Measurements from ENCODE around the gene CACNA1H.
A peak's percentile ranks its signal among the peaks of the same experiment; 100 is the strongest.

Gene CACNA1H

DNA sequence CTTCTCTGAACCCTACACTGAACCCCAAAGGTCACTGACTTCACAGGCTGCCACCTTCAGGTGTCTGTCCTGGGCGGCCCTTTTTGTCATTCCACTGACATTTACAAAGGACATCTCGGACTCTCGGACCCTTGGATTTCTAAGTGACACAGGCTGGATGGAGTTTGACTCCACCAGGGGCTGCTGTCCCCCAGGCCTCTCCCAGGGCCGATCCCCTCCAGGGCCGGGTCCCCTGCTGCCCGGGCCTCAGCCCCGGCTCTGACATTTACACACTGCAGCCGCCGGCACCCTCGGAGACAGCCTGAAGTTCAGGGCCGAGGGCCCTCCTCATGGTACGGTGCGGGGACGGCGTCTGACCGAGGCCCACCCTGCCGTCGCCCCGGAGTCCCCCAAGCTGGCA, 24.1 kb downstream of the CACNA1H start:
- H3K79me2 ChIP-seq = peaks cover 19% of the 10 kb centered on the region
- H3K4me3 ChIP-seq (ENCODE audit: low read depth, low read length) = no peak overlapping the region
- peaks cover 14% of the 10 kb centered on the region for H3K4me1 ChIP-seq
- H2AFZ ChIP-seq = no peak overlapping the region
- H3K36me3 ChIP-seq (ENCODE audit: control insufficient read depth, insufficient read depth, low read length) = no peaks in the 10 kb centered on the region
- H3K27me3 ChIP-seq (ENCODE audit: control insufficient read depth, insufficient read depth, low read length) = no peaks in the 10 kb centered on the region
- TF ChIP-seq, protein P1, sequence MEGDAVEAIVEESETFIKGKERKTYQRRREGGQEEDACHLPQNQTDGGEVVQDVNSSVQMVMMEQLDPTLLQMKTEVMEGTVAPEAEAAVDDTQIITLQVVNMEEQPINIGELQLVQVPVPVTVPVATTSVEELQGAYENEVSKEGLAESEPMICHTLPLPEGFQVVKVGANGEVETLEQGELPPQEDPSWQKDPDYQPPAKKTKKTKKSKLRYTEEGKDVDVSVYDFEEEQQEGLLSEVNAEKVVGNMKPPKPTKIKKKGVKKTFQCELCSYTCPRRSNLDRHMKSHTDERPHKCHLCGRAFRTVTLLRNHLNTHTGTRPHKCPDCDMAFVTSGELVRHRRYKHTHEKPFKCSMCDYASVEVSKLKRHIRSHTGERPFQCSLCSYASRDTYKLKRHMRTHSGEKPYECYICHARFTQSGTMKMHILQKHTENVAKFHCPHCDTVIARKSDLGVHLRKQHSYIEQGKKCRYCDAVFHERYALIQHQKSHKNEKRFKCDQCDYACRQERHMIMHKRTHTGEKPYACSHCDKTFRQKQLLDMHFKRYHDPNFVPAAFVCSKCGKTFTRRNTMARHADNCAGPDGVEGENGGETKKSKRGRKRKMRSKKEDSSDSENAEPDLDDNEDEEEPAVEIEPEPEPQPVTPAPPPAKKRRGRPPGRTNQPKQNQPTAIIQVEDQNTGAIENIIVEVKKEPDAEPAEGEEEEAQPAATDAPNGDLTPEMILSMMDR (IDR thresholded peaks at IDR 0.05) = no peak
- H3K27ac ChIP-seq = no peak overlapping the region
- no peaks in the 10 kb centered on the region for H3K9me3 ChIP-seq (ENCODE audit: control insufficient read depth, low read length)
- H3K9ac ChIP-seq = no peak overlapping the region
- H3K4me2 ChIP-seq (ENCODE audit: low read length) = no peak overlapping the region

DNA sequence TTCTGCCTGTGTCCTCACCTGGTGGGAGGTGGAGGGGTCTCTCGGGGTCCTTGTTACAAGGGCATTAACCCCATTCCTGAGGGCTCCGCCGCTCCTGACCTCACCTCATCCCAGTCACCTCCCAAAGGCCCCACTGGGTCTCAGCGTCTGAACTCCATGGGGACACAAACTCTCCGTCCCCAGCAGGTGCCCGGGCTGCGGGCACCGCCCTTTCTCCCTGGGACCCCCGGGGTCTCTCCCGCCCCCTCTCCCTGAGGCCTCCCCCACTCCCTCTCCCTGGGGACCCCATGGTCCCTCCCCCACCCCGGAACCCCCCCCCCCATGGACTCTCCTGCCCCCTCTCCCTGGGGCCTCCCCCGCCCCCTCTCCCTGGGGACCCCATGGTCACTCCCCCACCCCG, 24.8 kb downstream of the CACNA1H start:
- H3K9ac ChIP-seq = no peak overlapping the region
- H3K4me1 ChIP-seq = peaks cover 18% of the 10 kb centered on the region
- no peak overlapping the region for H2AFZ ChIP-seq
- H3K4me2 ChIP-seq (ENCODE audit: low read length) = no peak overlapping the region
- H3K36me3 ChIP-seq (ENCODE audit: control insufficient read depth, insufficient read depth, low read length) = no peaks in the 10 kb centered on the region
- TF ChIP-seq, protein P1 (IDR thresholded peaks at IDR 0.05) = no peak
- no peak overlapping the region for H3K4me3 ChIP-seq (ENCODE audit: low read depth, low read length)
- H3K27ac ChIP-seq = no peak overlapping the region
- peaks cover 13% of the 10 kb centered on the region for H3K79me2 ChIP-seq
- H3K9me3 ChIP-seq (ENCODE audit: control insufficient read depth, low read length) = no peaks in the 10 kb centered on the region
- no peaks in the 10 kb centered on the region for H3K27me3 ChIP-seq (ENCODE audit: control insufficient read depth, insufficient read depth, low read length)

DNA sequence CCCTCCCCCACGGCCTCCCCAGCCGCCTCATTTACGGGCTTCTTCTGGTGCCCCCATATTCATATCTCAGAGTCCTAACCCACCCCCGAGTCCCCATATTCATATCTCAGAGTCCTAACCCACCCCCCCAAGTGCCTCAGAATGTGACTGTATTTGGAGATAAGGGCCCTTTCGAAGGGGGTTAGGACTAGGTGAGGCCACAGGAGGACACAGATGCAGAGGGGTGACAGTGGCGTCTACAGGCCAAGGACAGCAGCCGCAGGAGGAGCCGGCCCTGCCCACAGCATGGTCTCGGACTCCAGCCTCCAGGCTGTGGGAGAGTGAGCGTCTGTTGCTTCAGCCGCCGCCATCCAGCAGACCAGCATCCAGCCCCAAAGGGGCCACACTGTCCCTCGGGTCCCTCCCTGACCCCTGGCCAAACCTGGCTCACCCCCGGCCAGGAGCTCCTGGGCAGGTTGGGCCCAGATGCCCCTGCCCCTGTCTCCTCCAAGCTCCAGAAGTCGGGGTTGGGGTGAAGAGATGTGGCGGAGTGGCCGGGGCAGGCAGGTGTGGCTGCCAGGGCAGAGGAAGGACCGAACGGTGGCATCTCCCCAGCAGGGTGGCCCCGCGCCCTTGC, 25.5 kb downstream of the CACNA1H start:
- no peaks in the 10 kb centered on the region for H3K27me3 ChIP-seq (ENCODE audit: control insufficient read depth, insufficient read depth, low read length)
- peaks cover 14% of the 10 kb centered on the region for H3K79me2 ChIP-seq
- H3K27ac ChIP-seq = no peak overlapping the region
- no peak overlapping the region for H3K4me2 ChIP-seq (ENCODE audit: low read length)
- H3K9ac ChIP-seq = no peak overlapping the region
- no peak overlapping the region for H3K4me3 ChIP-seq (ENCODE audit: low read depth, low read length)
- TF ChIP-seq, protein P1 (IDR thresholded peaks at IDR 0.05) = no peak
- no peaks in the 10 kb centered on the region for H3K9me3 ChIP-seq (ENCODE audit: control insufficient read depth, low read length)
- H3K4me1 ChIP-seq = peaks cover 20% of the 10 kb centered on the region
- no peak overlapping the region for H2AFZ ChIP-seq
- H3K36me3 ChIP-seq (ENCODE audit: control insufficient read depth, insufficient read depth, low read length) = no peaks in the 10 kb centered on the region

DNA sequence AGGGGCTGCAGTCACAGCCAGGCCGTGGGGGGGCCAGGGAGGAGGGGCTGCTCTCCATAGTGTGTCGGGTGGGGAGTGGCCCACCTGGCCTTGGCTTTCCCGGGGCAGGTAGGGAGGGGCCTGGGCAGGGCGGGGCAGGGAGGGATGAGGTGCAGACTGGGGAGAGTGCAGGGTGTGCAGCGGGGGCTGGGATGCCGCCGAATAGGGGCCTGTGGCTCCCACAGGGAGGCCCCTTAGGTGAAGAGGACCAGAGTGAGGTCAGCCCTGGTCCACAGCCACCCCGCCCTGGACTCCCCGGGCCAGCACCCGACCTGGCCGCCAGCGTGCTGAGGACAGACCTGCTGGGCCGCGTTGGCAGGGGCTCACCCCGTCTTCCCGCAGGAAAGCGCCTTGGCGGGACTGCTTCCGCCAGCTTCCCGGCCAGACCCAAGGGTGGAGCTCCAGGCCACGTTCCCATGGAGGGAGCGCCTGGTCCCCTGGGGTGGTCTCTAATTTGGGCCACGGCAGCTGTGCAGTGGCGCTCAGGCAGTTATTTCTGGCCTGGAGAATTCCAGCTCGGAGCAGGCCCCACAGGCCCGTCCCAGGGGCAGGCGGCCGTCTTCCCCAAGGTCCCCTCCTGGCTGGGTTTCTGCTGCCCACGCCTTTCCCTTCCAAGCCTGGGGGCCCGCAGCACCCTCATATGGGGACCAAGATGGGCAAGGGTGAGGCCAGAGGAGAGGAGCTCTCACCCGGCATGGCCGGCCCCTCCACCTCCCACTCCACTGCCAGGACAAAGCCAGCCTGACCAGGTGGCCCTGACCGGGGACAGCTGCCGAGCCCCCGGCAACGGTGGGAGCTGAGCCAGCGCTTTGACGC, 27.9 kb downstream of the CACNA1H start:
- no peaks in the 10 kb centered on the region for H3K27me3 ChIP-seq (ENCODE audit: control insufficient read depth, insufficient read depth, low read length)
- H3K4me1 ChIP-seq = peaks cover 24% of the 10 kb centered on the region

More for the DNA sequence above, 27.9 kb downstream of the CACNA1H start:
- no peak overlapping the region for H3K4me3 ChIP-seq (ENCODE audit: low read depth, low read length)
- peak overlapping the region; percentile 100 for H3K27ac ChIP-seq
- H3K36me3 ChIP-seq (ENCODE audit: control insufficient read depth, insufficient read depth, low read length) = no peaks in the 10 kb centered on the region
- TF ChIP-seq, protein P1 (IDR thresholded peaks at IDR 0.05) = no peak
- H3K9ac ChIP-seq = no peak overlapping the region
- H3K9me3 ChIP-seq (ENCODE audit: control insufficient read depth, low read length) = no peaks in the 10 kb centered on the region
- H3K79me2 ChIP-seq = peaks cover 20% of the 10 kb centered on the region
- H2AFZ ChIP-seq = no peak overlapping the region
- H3K4me2 ChIP-seq (ENCODE audit: low read length) = no peak overlapping the region
